GM18858 (cell line): Measurements from ENCODE around the gene CYP3A5.
"Not testable (repeated sequence)": the region's sequence is repeated elsewhere in the genome, so short reads cannot be mapped to it uniquely, and the experiment has no call there.

Source experiments
- ATAC-seq: cut with Tn5 transposase; IDR thresholded peaks from one replicate; pipeline ENCODE4 v1.9.1; 2021; ENCODE audit not compliant: unreplicated experiment

Gene CYP3A5

GRCh38 chr7:99685871-99686608 is 6.2 kb upstream of the CYP3A5 start:
- ATAC-seq, result not testable (repeated sequence)

GRCh38 chr7:99685129-99685758 is 5.4 kb upstream of the CYP3A5 start:
- no peak for ATAC-seq

- ATAC-seq, result no peak
Observed at GRCh38 chr7:99679032-99679399, 780 bp downstream of the CYP3A5 start.

- no peak for ATAC-seq
Observed at GRCh38 chr7:99677648-99678045, 2.1 kb downstream of the CYP3A5 start.

- ATAC-seq, result no peak
Observed at GRCh38 chr7:99677013-99677647, 2.7 kb downstream of the CYP3A5 start.

GRCh38 chr7:99674995-99675742 is 4.6 kb downstream of the CYP3A5 start:
- ATAC-seq, result no peak

- ATAC-seq, result no peak
Observed at GRCh38 chr7:99672573-99672972, 7.2 kb downstream of the CYP3A5 start.

- no peak for ATAC-seq
Observed at GRCh38 chr7:99669782-99670181, 10.0 kb downstream of the CYP3A5 start.

GRCh38 chr7:99668541-99668940 is 11.3 kb downstream of the CYP3A5 start:
- ATAC-seq, result no peak

- no peak for ATAC-seq
Observed at GRCh38 chr7:99667179-99667578, 12.6 kb downstream of the CYP3A5 start.

GRCh38 chr7:99666013-99666395 is 13.8 kb downstream of the CYP3A5 start:
- ATAC-seq, result no peak

- ATAC-seq, result no peak
Observed at GRCh38 chr7:99665312-99666012, 14.3 kb downstream of the CYP3A5 start.

GRCh38 chr7:99657879-99658278 is 21.9 kb downstream of the CYP3A5 start:
- not testable (repeated sequence) for ATAC-seq

GRCh38 chr7:99654626-99655025 is 25.2 kb downstream of the CYP3A5 start:
- not testable (repeated sequence) for ATAC-seq

GRCh38 chr7:99653754-99654153 is 26.0 kb downstream of the CYP3A5 start:
- ATAC-seq, result no peak

- not testable (repeated sequence) for ATAC-seq
Observed at GRCh38 chr7:99653269-99653668, 26.5 kb downstream of the CYP3A5 start.

GRCh38 chr7:99652671-99653070 is 27.1 kb downstream of the CYP3A5 start:
- ATAC-seq, result no peak

- no peak for ATAC-seq
Observed at GRCh38 chr7:99651290-99651689, 28.5 kb downstream of the CYP3A5 start.

GRCh38 chr7:99648843-99649242 is 31.0 kb downstream of the CYP3A5 start:
- no peak for ATAC-seq

GRCh38 chr7:99645590-99645989 is 34.2 kb downstream of the CYP3A5 start:
- ATAC-seq, result no peak

- ATAC-seq, result no peak
Observed at GRCh38 chr7:99644431-99644830, 35.4 kb downstream of the CYP3A5 start.
